Caco-2 (cell line): Measurements from ENCODE around the gene ATP6V1G3. TPM values are rescaled to one million over a fixed set of nuclear protein-coding genes. Genes with fewer than 3 reads are reported as not detected.

Source experiments
- BruUV-seq: library from RNA; stranded (reverse); fragments of 400-500 nt; replicated peaks from 2 replicates; lab custom pipeline; 2021; lab: Mats Ljungman, UMichigan
- CTCF ChIA-PET: fragments of 300-600 bp; sonication (Branson Sonifier 250); formaldehyde crosslinking; loops from one replicate; lab custom pipeline; 2022; ENCODE audit warnings: antibody characterized with exemption; lab: Charles Lee
- POLR2A ChIA-PET: fragments of 300-600 bp; sonication (Branson Sonifier 250); formaldehyde crosslinking; loops from one replicate; lab custom pipeline; 2022; ENCODE audit warnings: antibody characterized with exemption; lab: Charles Lee
- DNase-seq, 2 experiments: peaks; one replicate each; pipeline versions ENCODE4 v3.0.0 to v3.0.0-alpha.2; 2020 to 2022
- H3K27me3 ChIP-seq: replicated peaks from 2 replicates; pipeline ENCODE4 v1.6.0; 2011; ENCODE audit warnings: low read length; ENCODE audit not compliant: control insufficient read depth, insufficient read depth
- H3K36me3 ChIP-seq: 2 replicates; pipeline ENCODE4 v1.5.1; 2011; ENCODE audit warnings: low read length; ENCODE audit not compliant: control insufficient read depth, insufficient read depth
- H3K4me1 ChIP-seq: fragments of 250-450 bp; sonication (Bioruptor Pico); 2 replicates; pipeline ENCODE4 v1.5.1; 2020; ENCODE audit warnings: mild to moderate bottlenecking
- H3K4me3 ChIP-seq: 2 replicates; pipeline ENCODE4 v1.5.1; 2011; ENCODE audit warnings: low read depth, mild to moderate bottlenecking, control low read depth, low read length
- H3K9me3 ChIP-seq: fragments of 250-450 bp; sonication (Bioruptor Pico); 2 replicates; pipeline ENCODE4 v1.5.1; 2020; ENCODE audit warnings: mild to moderate bottlenecking, moderate library complexity
- H3K27ac Mint-ChIP-seq: one replicate; pipeline ENCODE4 v1.8.0; 2022; ENCODE audit warnings: mixed read lengths; ENCODE audit not compliant: unreplicated experiment
- H3K27me3 Mint-ChIP-seq: one replicate; pipeline ENCODE4 v1.8.0; 2022; ENCODE audit warnings: mixed read lengths; ENCODE audit not compliant: insufficient read depth, unreplicated experiment
- H3K36me3 Mint-ChIP-seq: one replicate; pipeline ENCODE4 v1.8.0; 2022; ENCODE audit warnings: mild to moderate bottlenecking, mixed read lengths; ENCODE audit not compliant: insufficient read depth, unreplicated experiment
- H3K4me1 Mint-ChIP-seq: one replicate; pipeline ENCODE4 v1.8.0; 2022; ENCODE audit warnings: low read depth, mixed read lengths; ENCODE audit not compliant: unreplicated experiment
- H3K4me3 Mint-ChIP-seq: one replicate; pipeline ENCODE4 v1.8.0; 2022; ENCODE audit warnings: mild to moderate bottlenecking, moderate library complexity, mixed read lengths; ENCODE audit not compliant: unreplicated experiment
- H3K9me3 Mint-ChIP-seq: one replicate; pipeline ENCODE4 v1.8.0; 2022; ENCODE audit warnings: mixed read lengths; ENCODE audit not compliant: unreplicated experiment
- intact Hi-C: fragments of 100-400 bp; cut with micrococcal nuclease; formaldehyde crosslinking; loops from one replicate; pipeline ENCODE4 v1.10.0; 2022; ENCODE audit not compliant: unreplicated experiment
- total RNA-seq: library from RNA; stranded (reverse); gene quantifications from 2 replicates; pipeline ENCODE4 v1.2.3, GENCODE V29; 2022
- TF ChIP-seq, protein P1 (sequence below), 2 experiments: fragments of 200-600 bp in 1 of 2; IDR thresholded peaks; 1 replicate in 1 of 2; 2 replicates in 1 of 2; pipeline versions ENCODE4 v1.5.1 to v1.8.0; 2011 to 2022; ENCODE audit warnings: antibody characterized with exemption in 1 of 2, control low read depth in 1 of 2, inconsistent platforms in 1 of 2, low read depth in 1 of 2, low read length in 1 of 2, mild to moderate bottlenecking in 1 of 2, moderate library complexity in 1 of 2; ENCODE audit not compliant: insufficient read depth in 1 of 2, severe bottlenecking in 1 of 2, unreplicated experiment in 1 of 2

The ATP6V1G3 gene
- total RNA-seq, 1 experiment from 2014 or later, result 4.7 TPM

DNA sequence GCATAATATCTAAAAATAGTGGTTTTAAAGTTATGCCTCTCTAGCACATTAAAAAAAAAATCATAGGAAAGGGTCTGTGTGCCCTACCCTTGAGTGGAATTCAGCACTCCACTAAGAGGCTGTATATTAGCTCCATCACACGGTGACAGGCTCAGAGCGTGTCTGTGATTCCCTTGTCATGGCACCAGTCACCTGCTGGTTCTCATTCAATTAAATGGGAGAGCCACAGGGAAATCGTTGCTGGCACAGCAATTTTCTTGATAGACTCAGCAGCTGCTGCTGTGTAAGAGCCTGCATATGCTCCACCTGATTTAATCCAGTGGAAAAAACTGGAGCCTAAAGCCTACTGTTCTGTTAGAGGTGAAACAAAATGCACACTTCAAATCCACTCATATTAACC, 9.5 kb downstream of the ATP6V1G3 start:
- Mint-ChIP-seq H3K27me3 (no peaks in the 10 kb centered on the region), H3K4me1 (peaks cover 5% of the 10 kb centered on the region), H3K36me3 (no peaks in the 10 kb centered on the region), H3K9me3 (no peaks in the 10 kb centered on the region), H3K27ac (no peak overlapping the region), H3K4me3 (no peak overlapping the region)
- POLR2A ChIA-PET, result no interaction called here
- H3K27me3 ChIP-seq, result no peaks in the 10 kb centered on the region
- no peak overlapping the region for H3K4me3 ChIP-seq
- intact Hi-C loops, result no loop called here
- TF ChIP-seq, protein P1, sequence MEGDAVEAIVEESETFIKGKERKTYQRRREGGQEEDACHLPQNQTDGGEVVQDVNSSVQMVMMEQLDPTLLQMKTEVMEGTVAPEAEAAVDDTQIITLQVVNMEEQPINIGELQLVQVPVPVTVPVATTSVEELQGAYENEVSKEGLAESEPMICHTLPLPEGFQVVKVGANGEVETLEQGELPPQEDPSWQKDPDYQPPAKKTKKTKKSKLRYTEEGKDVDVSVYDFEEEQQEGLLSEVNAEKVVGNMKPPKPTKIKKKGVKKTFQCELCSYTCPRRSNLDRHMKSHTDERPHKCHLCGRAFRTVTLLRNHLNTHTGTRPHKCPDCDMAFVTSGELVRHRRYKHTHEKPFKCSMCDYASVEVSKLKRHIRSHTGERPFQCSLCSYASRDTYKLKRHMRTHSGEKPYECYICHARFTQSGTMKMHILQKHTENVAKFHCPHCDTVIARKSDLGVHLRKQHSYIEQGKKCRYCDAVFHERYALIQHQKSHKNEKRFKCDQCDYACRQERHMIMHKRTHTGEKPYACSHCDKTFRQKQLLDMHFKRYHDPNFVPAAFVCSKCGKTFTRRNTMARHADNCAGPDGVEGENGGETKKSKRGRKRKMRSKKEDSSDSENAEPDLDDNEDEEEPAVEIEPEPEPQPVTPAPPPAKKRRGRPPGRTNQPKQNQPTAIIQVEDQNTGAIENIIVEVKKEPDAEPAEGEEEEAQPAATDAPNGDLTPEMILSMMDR (IDR thresholded peaks at IDR 0.05; ENCODE audit: insufficient read depth in 1 of 2, low read depth in 1 of 2, low read length in 1 of 2, severe bottlenecking in 1 of 2, unreplicated experiment in 1 of 2), result no peak
- no peak for DNase-seq
- peaks cover 3% of the 10 kb centered on the region; the same call in 1 of the 2 replicates for H3K4me1 ChIP-seq
- no peaks in the 10 kb centered on the region for H3K36me3 ChIP-seq
- H3K9me3 ChIP-seq, result no peaks in the 10 kb centered on the region
- no TSS peak for BruUV-seq
- CTCF ChIA-PET, result no interaction called here

DNA sequence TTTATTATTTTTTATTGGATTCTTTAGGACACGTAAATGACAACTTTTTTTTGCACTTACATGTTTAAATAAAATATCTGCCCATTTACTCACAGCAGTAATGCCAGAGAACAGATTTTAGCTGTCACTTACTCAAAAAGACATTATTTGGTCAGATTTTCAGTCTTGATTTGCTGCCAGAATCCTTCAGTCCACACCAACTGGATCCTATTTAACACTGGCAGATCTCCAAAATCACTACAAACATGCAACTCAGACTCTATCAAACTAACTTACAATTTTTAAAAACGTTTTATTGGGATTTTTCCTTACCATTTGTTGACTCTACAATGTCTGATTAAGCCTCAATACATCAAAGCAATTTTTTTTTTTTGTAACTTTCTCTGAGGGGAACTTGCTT, 11.1 kb downstream of the ATP6V1G3 start:
- BruUV-seq, result no TSS peak

DNA sequence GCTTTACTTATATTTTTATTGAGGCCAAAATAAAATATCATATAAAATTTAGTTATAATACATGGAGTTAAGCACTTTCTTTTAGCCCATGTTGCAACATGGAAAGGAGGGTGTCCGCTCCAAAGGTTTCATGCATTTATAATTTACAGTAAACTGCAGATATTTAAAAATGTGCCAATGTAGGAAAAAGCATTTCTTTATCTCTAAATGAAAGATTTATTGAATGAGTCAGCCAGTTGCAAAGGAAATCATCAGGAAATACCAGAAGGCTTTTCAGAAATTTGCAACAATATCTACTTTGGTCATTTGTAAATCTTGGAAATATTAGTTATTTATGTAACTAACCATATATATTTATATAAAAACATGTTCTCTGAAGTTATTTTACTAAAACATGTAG, 12.1 kb downstream of the ATP6V1G3 start:
- H3K4me3 Mint-ChIP-seq, result no peak overlapping the region
- no peak overlapping the region for H3K4me3 ChIP-seq
- no peaks in the 10 kb centered on the region for H3K36me3 Mint-ChIP-seq
- H3K27me3 Mint-ChIP-seq, result no peaks in the 10 kb centered on the region
- no peaks in the 10 kb centered on the region for H3K27me3 ChIP-seq
- ChIA-PET POLR2A (no interaction called here), CTCF (no interaction called here)
- H3K9me3 ChIP-seq, result no peaks in the 10 kb centered on the region
- TF ChIP-seq, protein P1 (IDR thresholded peaks at IDR 0.05; ENCODE audit: insufficient read depth in 1 of 2, low read depth in 1 of 2, low read length in 1 of 2, severe bottlenecking in 1 of 2, unreplicated experiment in 1 of 2), result no peak
- no TSS peak for BruUV-seq
- H3K9me3 Mint-ChIP-seq, result no peaks in the 10 kb centered on the region
- DNase-seq, result no peak
- no peak overlapping the region for H3K27ac Mint-ChIP-seq
- intact Hi-C loops, result no loop called here
- H3K36me3 ChIP-seq, result no peaks in the 10 kb centered on the region
- H3K4me1 Mint-ChIP-seq, result peaks cover 5% of the 10 kb centered on the region
- H3K4me1 ChIP-seq, result peaks cover 3% of the 10 kb centered on the region; the same call in 1 of the 2 replicates

More for the DNA sequence above, 11.1 kb downstream of the ATP6V1G3 start:
- H3K36me3 Mint-ChIP-seq, result no peaks in the 10 kb centered on the region
- TF ChIP-seq, protein P1 (IDR thresholded peaks at IDR 0.05; ENCODE audit: insufficient read depth in 1 of 2, low read depth in 1 of 2, low read length in 1 of 2, severe bottlenecking in 1 of 2, unreplicated experiment in 1 of 2), result no peak
- POLR2A ChIA-PET, result no interaction called here
- H3K4me3 Mint-ChIP-seq, result no peak overlapping the region
- H3K27ac Mint-ChIP-seq, result no peak overlapping the region
- CTCF ChIA-PET, result no interaction called here
- no peaks in the 10 kb centered on the region for H3K27me3 ChIP-seq
- DNase-seq, result no peak
- H3K27me3 Mint-ChIP-seq, result no peaks in the 10 kb centered on the region
- no peaks in the 10 kb centered on the region for H3K9me3 ChIP-seq
- intact Hi-C loops, result no loop called here
- peaks cover 5% of the 10 kb centered on the region for H3K4me1 Mint-ChIP-seq
- no peak overlapping the region for H3K4me3 ChIP-seq
- H3K9me3 Mint-ChIP-seq, result no peaks in the 10 kb centered on the region
- H3K36me3 ChIP-seq, result no peaks in the 10 kb centered on the region
- peaks cover 3% of the 10 kb centered on the region; the same call in 1 of the 2 replicates for H3K4me1 ChIP-seq
